Activated naive CD4-positive, alpha-beta T cell treated with anti-CD3 and anti-CD28 coated beads for 36 hours (primary cell): ENCODE data around the gene GHRH. TPM values are rescaled to one million over a fixed set of nuclear protein-coding genes. Genes with fewer than 3 reads are reported as not detected.
A peak's percentile ranks its signal among the peaks of the same experiment; 100 is the strongest.

Source experiments
- CTCF ChIA-PET: fragments of 350-600 bp; sonication (Branson Sonifier 250); formaldehyde crosslinking; loops from one replicate; lab custom pipeline; 2021; ENCODE audit warnings: antibody characterized with exemption; lab: Charles Lee
- DNase-seq: peaks from one replicate; pipeline ENCODE4 v3.0.0-alpha.2; 2020
- H3K27ac Mint-ChIP-seq: one replicate; pipeline ENCODE4 v1.8.0; 2021; ENCODE audit warnings: mild to moderate bottlenecking, mixed read lengths
- H3K27me3 Mint-ChIP-seq: one replicate; pipeline ENCODE4 v1.8.0; 2021; ENCODE audit warnings: low read depth, mixed read lengths
- H3K36me3 Mint-ChIP-seq: one replicate; pipeline ENCODE4 v1.8.0; 2021; ENCODE audit warnings: low read depth, mixed read lengths
- H3K4me1 Mint-ChIP-seq: one replicate; pipeline ENCODE4 v1.8.0; 2021; ENCODE audit warnings: low read depth, mixed read lengths
- H3K4me3 Mint-ChIP-seq: one replicate; pipeline ENCODE4 v1.8.0; 2021; ENCODE audit warnings: mild to moderate bottlenecking, moderate library complexity, mixed read lengths
- H3K9me3 Mint-ChIP-seq: one replicate; pipeline ENCODE4 v1.8.0; 2021; ENCODE audit warnings: mixed read lengths
- intact Hi-C: fragments of 100-400 bp; cut with micrococcal nuclease; formaldehyde crosslinking; loops from one replicate; pipeline ENCODE4 v1.15.1; 2023
- total RNA-seq, 2 experiments: library from RNA; stranded (reverse); gene quantifications; one replicate each; pipeline ENCODE4 v1.2.3, GENCODE V29; 2021

The GHRH gene
- total RNA-seq, 2 experiments from 2014 or later, result not detected

DNA sequence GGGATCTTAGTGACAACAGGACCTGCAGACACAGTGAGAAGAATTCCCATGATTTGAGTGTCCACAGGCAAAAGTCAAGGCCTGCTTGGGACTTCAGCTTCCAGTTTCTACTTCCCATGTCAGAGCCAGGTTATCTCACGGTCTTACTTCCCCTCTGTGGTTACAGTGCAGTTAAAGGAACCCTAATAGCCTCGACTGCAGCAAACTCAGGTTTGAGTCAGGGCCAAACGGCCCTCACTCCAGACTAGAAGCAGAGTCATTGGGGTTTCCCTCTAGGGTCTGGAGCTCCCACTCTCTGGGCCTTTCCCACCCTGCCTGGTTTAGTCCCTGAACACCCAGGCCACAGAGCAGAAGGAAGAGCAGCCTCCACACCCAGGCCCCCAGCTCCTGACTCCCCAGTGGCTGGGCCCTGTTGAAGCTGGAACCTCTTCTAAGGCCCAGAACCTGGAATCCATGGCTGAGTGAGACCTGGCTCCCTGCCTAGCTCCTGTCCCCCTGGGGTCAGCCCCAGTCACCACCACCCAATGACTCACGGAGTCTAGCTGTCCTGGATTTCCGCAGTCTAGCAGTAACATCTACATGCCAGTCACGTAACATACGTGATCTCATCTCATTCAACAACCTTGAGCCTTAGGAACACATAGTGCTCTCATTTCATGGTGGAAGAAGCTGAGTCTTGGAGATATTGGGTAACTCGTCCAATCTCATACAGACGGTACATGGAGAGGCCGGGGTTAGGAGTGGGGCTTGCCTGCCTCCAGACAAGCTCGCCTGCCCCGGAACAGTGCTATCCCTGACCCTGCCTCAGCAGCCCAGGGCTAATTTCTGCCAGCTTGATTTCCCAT is 9.2 kb upstream of the GHRH start:
- H3K9me3 Mint-ChIP-seq, result no peaks in the 10 kb centered on the region
- intact Hi-C loops, result no loop called here
- no peak overlapping the region for H3K4me3 Mint-ChIP-seq

GRCh38 chr20:37267667-37268313 is 6.2 kb upstream of the GHRH start:
- H3K27ac Mint-ChIP-seq, result no peak overlapping the region
- H3K36me3 Mint-ChIP-seq, result no peaks in the 10 kb centered on the region
- no peak for DNase-seq
- no peaks in the 10 kb centered on the region for H3K9me3 Mint-ChIP-seq
- no peak overlapping the region for H3K4me3 Mint-ChIP-seq
- no peaks in the 10 kb centered on the region for H3K4me1 Mint-ChIP-seq
- no peaks in the 10 kb centered on the region for H3K27me3 Mint-ChIP-seq
- CTCF ChIA-PET, result interaction anchor here (0.7 to 6.8 kb wide), 5 partner anchors 10 to 266 kb away, joined by 3 to 40 read pairs (median 8); no protein-coding TSS in a partner anchor
- intact Hi-C loops, result no loop called here

More for the DNA sequence above, 9.2 kb upstream of the GHRH start:
- Mint-ChIP-seq H3K27me3 (no peaks in the 10 kb centered on the region), H3K4me1 (no peaks in the 10 kb centered on the region), H3K27ac (no peak overlapping the region), H3K36me3 (no peaks in the 10 kb centered on the region)
- CTCF ChIA-PET, result interaction anchor here (0.6 to 6.8 kb wide), 6 partner anchors 22 to 274 kb away, joined by 3 to 40 read pairs (median 4); partner anchors contain the start of gene BLCAP
- no peak for DNase-seq

GRCh38 chr20:37266940-37267666 is 5.5 kb upstream of the GHRH start:
- Mint-ChIP-seq H3K4me1 (no peaks in the 10 kb centered on the region), H3K36me3 (no peaks in the 10 kb centered on the region)
- CTCF ChIA-PET, result interaction anchor here (1.1 to 6.8 kb wide), 2 partner anchors 10 to 118 kb away, joined by 3 to 40 read pairs; no protein-coding TSS in a partner anchor

GRCh38 chr20:37265152-37265551 is 3.5 kb upstream of the GHRH start:
- Mint-ChIP-seq H3K4me3 (no peak overlapping the region), H3K27me3 (no peaks in the 10 kb centered on the region), H3K27ac (no peak overlapping the region), H3K4me1 (no peaks in the 10 kb centered on the region), H3K9me3 (no peaks in the 10 kb centered on the region), H3K36me3 (no peaks in the 10 kb centered on the region)
- peak; percentile 49 for DNase-seq
- CTCF ChIA-PET, result interaction anchor here (0.6 to 6.8 kb wide), 5 partner anchors 18 to 712 kb away, joined by 3 to 40 read pairs (median 4); no protein-coding TSS in a partner anchor
- intact Hi-C loops, result no loop called here

More at GRCh38 chr20:37266940-37267666, 5.5 kb upstream of the GHRH start:
- Mint-ChIP-seq H3K4me3 (no peak overlapping the region), H3K27ac (no peak overlapping the region), H3K9me3 (no peaks in the 10 kb centered on the region), H3K27me3 (no peaks in the 10 kb centered on the region)
- no peak for DNase-seq
- intact Hi-C loops, result no loop called here

DNA sequence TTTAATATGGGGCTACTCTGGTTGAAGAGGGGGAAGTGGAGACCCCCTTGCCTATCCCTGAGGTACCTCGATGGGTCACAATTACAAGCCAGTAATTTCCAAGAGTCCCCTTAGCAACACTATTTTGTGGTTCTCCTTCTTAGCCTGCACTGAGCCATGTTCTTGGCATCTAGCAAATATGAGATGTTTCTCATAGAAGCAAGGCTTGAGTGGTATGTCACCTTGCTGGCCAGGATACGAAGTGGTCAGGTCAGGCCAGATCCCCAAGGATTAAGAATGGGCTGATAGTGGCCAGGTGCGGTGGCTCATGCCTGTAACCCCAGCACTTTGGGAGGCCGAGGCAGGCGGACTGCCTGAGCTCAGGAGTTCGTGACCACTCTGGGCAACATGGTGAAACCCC is 2.1 kb upstream of the GHRH start:
- H3K27ac Mint-ChIP-seq, result no peak overlapping the region
- H3K9me3 Mint-ChIP-seq, result no peaks in the 10 kb centered on the region
- no peaks in the 10 kb centered on the region for H3K27me3 Mint-ChIP-seq
- no peaks in the 10 kb centered on the region for H3K4me1 Mint-ChIP-seq
- no peak for DNase-seq
- intact Hi-C loops, result no loop called here
- CTCF ChIA-PET, result no interaction called here
- no peaks in the 10 kb centered on the region for H3K36me3 Mint-ChIP-seq
- no peak overlapping the region for H3K4me3 Mint-ChIP-seq

- CTCF ChIA-PET, result no interaction called here
- H3K27ac Mint-ChIP-seq, result no peak overlapping the region
- no peaks in the 10 kb centered on the region for H3K27me3 Mint-ChIP-seq
- H3K4me3 Mint-ChIP-seq, result no peak overlapping the region
- no peaks in the 10 kb centered on the region for H3K4me1 Mint-ChIP-seq
- no peaks in the 10 kb centered on the region for H3K9me3 Mint-ChIP-seq
- intact Hi-C loops, result no loop called here
- H3K36me3 Mint-ChIP-seq, result no peaks in the 10 kb centered on the region
- DNase-seq, result no peak
Observed at GRCh38 chr20:37262505-37262904, 891 bp upstream of the GHRH start.

GRCh38 chr20:37260923-37261322 is 691 bp downstream of the GHRH start:
- CTCF ChIA-PET, result interaction anchor here (0.6 kb wide), 1 partner anchor 979 kb away, joined by 3 read pairs; no protein-coding TSS in a partner anchor
- Mint-ChIP-seq H3K4me1 (no peaks in the 10 kb centered on the region), H3K27ac (no peak overlapping the region), H3K9me3 (no peaks in the 10 kb centered on the region), H3K4me3 (no peak overlapping the region), H3K27me3 (no peaks in the 10 kb centered on the region), H3K36me3 (no peaks in the 10 kb centered on the region)
- DNase-seq, result no peak
- intact Hi-C loops, result no loop called here

DNA sequence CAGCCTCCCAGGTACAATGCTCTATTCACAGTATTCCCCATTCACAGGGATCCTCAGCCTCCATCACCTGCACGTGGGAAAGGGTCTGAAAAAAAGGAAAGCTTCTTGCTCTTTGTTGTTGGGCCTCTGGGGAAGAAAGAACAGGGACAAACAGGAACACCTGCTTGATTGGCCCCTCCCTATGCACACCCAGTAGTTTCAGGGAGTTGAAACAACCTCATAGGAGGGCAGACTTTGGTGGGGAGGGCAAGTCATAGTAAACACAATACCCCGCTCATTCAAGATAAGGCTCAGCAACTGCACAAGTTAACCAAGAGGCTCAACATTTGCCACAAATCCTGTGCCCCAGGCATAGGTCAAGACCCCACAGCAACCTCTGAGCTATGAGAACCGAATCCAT is 1.7 kb downstream of the GHRH start:
- intact Hi-C loops, result no loop called here
- H3K9me3 Mint-ChIP-seq, result no peaks in the 10 kb centered on the region
- no peaks in the 10 kb centered on the region for H3K27me3 Mint-ChIP-seq
- no peak overlapping the region for H3K4me3 Mint-ChIP-seq
- DNase-seq, result no peak
- H3K4me1 Mint-ChIP-seq, result no peaks in the 10 kb centered on the region
- H3K36me3 Mint-ChIP-seq, result no peaks in the 10 kb centered on the region
- no peak overlapping the region for H3K27ac Mint-ChIP-seq
- CTCF ChIA-PET, result no interaction called here

DNA sequence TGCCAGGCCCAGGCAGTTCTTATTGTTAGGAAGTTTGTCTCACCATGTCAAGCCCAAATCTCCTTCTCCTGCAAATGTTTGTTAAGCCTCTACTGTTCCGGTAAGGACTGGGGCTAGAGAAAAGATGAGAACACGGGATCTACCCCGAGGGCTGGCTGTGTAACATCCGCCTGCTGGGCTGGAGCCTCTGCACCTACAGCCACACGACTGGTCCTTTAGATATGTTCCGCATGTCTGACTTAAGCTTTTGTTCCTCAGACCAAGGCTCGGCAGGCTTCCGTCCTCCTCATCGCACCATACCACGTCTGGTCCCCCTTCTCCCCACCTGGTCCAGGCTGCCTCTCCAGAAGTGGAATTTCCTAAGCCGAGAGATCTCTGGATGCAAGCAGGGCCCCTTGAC is 2.6 kb downstream of the GHRH start:
- Mint-ChIP-seq H3K36me3 (no peaks in the 10 kb centered on the region), H3K9me3 (no peaks in the 10 kb centered on the region), H3K27ac (no peak overlapping the region), H3K4me3 (no peak overlapping the region), H3K4me1 (no peaks in the 10 kb centered on the region), H3K27me3 (no peaks in the 10 kb centered on the region)
- DNase-seq, result no peak
- intact Hi-C loops, result no loop called here
- CTCF ChIA-PET, result interaction anchor here (0.9 kb wide), 1 partner anchor 20 kb away, joined by 3 read pairs; no protein-coding TSS in a partner anchor

GRCh38 chr20:37257988-37258387 is 3.6 kb downstream of the GHRH start:
- Mint-ChIP-seq H3K27ac (no peak overlapping the region), H3K4me1 (no peaks in the 10 kb centered on the region), H3K27me3 (no peaks in the 10 kb centered on the region), H3K9me3 (no peaks in the 10 kb centered on the region), H3K36me3 (no peaks in the 10 kb centered on the region), H3K4me3 (no peak overlapping the region)
- intact Hi-C loops, result no loop called here
- CTCF ChIA-PET, result no interaction called here
- no peak for DNase-seq

DNA sequence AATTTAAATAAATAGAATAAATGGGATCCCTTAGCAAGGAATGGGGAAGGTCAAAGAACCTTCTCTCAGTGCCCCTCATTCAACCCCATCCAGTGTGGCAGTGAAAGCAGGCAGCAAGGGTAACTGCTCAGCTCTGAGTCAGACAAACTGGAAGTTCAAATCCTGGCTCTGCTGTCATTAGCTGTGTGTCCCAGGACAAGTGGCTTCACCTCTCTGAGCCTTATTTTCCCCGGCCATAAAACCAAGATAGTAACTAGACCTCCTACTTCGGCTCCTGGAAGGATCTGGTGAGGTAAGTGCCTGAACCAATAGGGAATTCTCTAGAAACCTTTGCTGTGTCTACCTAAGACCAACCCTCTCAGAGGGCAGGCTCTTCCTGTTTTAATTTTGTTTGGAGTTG is 4.1 kb downstream of the GHRH start:
- Mint-ChIP-seq H3K4me3 (no peak overlapping the region), H3K36me3 (no peaks in the 10 kb centered on the region), H3K4me1 (no peaks in the 10 kb centered on the region), H3K27me3 (no peaks in the 10 kb centered on the region), H3K9me3 (no peaks in the 10 kb centered on the region), H3K27ac (no peak overlapping the region)
- DNase-seq, result no peak
- intact Hi-C loops, result no loop called here
- CTCF ChIA-PET, result no interaction called here

GRCh38 chr20:37256286-37256685 is 5.3 kb downstream of the GHRH start:
- no peak overlapping the region for H3K4me3 Mint-ChIP-seq
- DNase-seq, result no peak
- H3K27ac Mint-ChIP-seq, result no peak overlapping the region
- no peaks in the 10 kb centered on the region for H3K36me3 Mint-ChIP-seq
- intact Hi-C loops, result no loop called here
- no peaks in the 10 kb centered on the region for H3K4me1 Mint-ChIP-seq
- CTCF ChIA-PET, result no interaction called here
- no peaks in the 10 kb centered on the region for H3K9me3 Mint-ChIP-seq
- no peaks in the 10 kb centered on the region for H3K27me3 Mint-ChIP-seq
